SK-N-SH (cell line): Measurements from ENCODE around the gene DNAJB7.

Experiments
- CTCF ChIP-seq: fragments of 200-600 bp; sonication (generic); IDR thresholded peaks from 2 replicates; pipeline ENCODE4 v1.6.1; 2017; ENCODE audit warnings: antibody characterized with exemption, mild to moderate bottlenecking, moderate library complexity
- NFIC ChIP-seq: IDR thresholded peaks from 2 replicates; pipeline ENCODE4 v1.4.0; 2012; ENCODE audit warnings: borderline replicate concordance
- POLR2AphosphoS5 ChIP-seq: IDR thresholded peaks from 2 replicates; pipeline ENCODE4 v1.6.1; 2012; ENCODE audit warnings: low read depth, low read length
- RAD21 ChIP-seq: IDR thresholded peaks from 2 replicates; pipeline ENCODE4 v1.6.1; 2012; ENCODE audit warnings: mild to moderate bottlenecking, low read length
- SMC3 ChIP-seq: IDR thresholded peaks from 2 replicates; pipeline ENCODE4 v1.6.1; 2012; ENCODE audit warnings: low read depth, low read length, improper control_type of control experiment
- TAF1 ChIP-seq: IDR thresholded peaks from 2 replicates; pipeline ENCODE4 v1.6.1; 2012; ENCODE audit warnings: low read depth, mild to moderate bottlenecking, low read length, moderate library complexity, borderline replicate concordance
- TCF12 ChIP-seq: IDR thresholded peaks from 2 replicates; pipeline ENCODE4 v1.4.0; 2012
- ZBTB33 ChIP-seq: IDR thresholded peaks from 2 replicates; pipeline ENCODE4 v1.4.0; 2012; ENCODE audit warnings: low read depth, borderline replicate concordance

- TF ChIP-seq TCF12 (no peak), POLR2AphosphoS5 (no peak), CTCF (no peak), TAF1 (no peak), ZBTB33 (no peak), RAD21 (no peak), SMC3 (no peak), NFIC (no peak)
Observed at GRCh38 chr22:40862537-40862936, 624 bp upstream of the DNAJB7 start.
